ENCODE data around the gene FIBP. TPM values are rescaled to one million over a fixed set of nuclear protein-coding genes. Genes with fewer than 3 reads are reported as not detected.

The FIBP gene
- total and polyA plus RNA-seq, 3 donors from 2014 or later: 131 to 149 (median 144) TPM

DNA sequence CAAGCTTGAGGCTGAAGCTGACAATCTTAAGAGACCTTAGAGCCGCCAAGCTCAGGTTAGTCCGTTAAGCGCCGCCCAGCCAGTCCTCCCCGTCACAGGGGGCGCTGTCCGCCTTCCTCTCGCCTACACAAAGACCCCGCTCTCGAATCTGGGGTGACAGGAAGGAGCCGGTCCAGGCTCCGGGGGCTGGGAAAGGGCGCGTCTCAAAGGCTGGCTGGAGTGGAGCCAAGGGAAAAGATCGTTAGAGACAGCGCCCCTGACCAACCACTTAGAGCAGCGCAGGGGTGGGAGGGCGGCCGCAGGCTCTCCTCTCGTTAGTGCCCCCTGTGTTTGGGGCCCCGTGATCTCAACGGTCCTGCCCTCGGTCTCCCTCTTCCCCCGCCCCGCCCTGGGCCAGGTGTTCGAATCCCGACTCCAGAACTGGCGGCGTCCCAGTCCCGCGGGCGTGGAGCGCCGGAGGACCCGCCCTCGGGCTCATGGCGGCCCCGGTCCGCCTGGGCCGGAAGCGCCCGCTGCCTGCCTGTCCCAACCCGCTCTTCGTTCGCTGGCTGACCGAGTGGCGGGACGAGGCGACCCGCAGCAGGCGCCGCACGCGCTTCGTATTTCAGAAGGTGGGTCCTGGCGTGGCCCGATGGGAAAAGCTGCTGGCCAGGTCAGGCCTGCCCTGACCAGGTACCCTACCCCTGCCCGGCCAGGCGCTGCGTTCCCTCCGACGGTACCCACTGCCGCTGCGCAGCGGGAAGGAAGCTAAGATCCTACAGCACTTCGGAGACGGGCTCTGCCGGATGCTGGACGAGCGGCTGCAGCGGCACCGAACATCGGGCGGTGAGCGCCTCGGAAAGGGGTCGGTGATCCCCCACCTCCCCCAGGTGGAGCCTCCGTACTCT lies 27.8 kb downstream of the FIBP start, which contains the start of gene MUS81:
MUS81 (plus strand) TSS at position 156 of the 887 bp plus-strand sequence; CDS start at position 477, 321 bp downstream.
- intact Hi-C loops (cut with DNase I; ENCODE audit: low total_unique reads): no loop called here
- H3K4me3 ChIP-seq: peak within 1 kb of the TSS; percentile 85 to 97
- H3K4me1 ChIP-seq: peaks cover 13% of the 10 kb centered on the region
- TF ChIP-seq POLR2A (IDR thresholded peaks at IDR 0.05): no peak
- TF ChIP-seq, protein P1, sequence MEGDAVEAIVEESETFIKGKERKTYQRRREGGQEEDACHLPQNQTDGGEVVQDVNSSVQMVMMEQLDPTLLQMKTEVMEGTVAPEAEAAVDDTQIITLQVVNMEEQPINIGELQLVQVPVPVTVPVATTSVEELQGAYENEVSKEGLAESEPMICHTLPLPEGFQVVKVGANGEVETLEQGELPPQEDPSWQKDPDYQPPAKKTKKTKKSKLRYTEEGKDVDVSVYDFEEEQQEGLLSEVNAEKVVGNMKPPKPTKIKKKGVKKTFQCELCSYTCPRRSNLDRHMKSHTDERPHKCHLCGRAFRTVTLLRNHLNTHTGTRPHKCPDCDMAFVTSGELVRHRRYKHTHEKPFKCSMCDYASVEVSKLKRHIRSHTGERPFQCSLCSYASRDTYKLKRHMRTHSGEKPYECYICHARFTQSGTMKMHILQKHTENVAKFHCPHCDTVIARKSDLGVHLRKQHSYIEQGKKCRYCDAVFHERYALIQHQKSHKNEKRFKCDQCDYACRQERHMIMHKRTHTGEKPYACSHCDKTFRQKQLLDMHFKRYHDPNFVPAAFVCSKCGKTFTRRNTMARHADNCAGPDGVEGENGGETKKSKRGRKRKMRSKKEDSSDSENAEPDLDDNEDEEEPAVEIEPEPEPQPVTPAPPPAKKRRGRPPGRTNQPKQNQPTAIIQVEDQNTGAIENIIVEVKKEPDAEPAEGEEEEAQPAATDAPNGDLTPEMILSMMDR (IDR thresholded peaks at IDR 0.05): peak; percentile 79 to 95 (median 94)
- DNase-seq: peak; percentile 98
- H3K9me3 ChIP-seq: no peaks in the 10 kb centered on the region
- H3K27me3 ChIP-seq: no peaks in the 10 kb centered on the region
- no peaks in the 10 kb centered on the region for H3K36me3 ChIP-seq (ENCODE audit: low read depth, missing control alignments)
- 0 to 3% methylated on average over 8 to 75 of the region's 78 CpGs for WGBS, 2 donors
- peak within 1 kb of the TSS; percentile 88 to 94 for H3K27ac ChIP-seq

DNA sequence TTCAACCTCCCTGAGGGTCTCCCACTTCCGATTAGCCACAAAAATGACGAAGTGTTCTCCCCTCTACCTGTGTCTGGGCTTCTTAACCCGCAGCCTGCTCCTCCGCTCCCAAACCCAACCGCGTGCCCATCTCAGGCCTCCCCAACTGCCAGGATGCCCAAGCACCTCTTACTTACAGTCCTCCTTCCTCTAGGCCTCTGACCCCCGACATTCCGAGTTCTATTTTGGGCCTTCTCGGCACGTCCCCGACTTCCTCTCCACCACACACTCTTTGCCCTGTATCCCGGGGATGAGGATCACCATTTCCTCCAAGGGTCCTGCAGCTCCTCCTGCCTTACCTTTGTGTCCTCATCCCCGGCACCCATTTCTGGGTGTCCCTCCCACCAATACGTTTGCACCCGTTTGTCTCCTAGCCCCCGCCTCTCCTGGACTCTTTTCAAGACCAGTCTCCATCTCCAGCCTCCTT lies 28.4 kb downstream of the FIBP start:
- Histone ChIP-seq H3K4me1 (peaks cover 13% of the 10 kb centered on the region), H3K4me3 (peak overlapping the region; percentile 85 to 97), H3K36me3 (ENCODE audit: low read depth, missing control alignments) (no peaks in the 10 kb centered on the region), H3K27ac (peak overlapping the region; percentile 88 to 94), H3K27me3 (no peaks in the 10 kb centered on the region), H3K9me3 (no peaks in the 10 kb centered on the region)
- intact Hi-C loops (cut with DNase I; ENCODE audit: low total_unique reads): no loop called here
- peak; percentile 51 for DNase-seq
- TF ChIP-seq POLR2A (IDR thresholded peaks at IDR 0.05): no peak
- TF ChIP-seq, protein P1 (IDR thresholded peaks at IDR 0.05): no peak
- 0 to 1% methylated on average over 16 of the region's 16 CpGs for WGBS, 2 donors

DNA sequence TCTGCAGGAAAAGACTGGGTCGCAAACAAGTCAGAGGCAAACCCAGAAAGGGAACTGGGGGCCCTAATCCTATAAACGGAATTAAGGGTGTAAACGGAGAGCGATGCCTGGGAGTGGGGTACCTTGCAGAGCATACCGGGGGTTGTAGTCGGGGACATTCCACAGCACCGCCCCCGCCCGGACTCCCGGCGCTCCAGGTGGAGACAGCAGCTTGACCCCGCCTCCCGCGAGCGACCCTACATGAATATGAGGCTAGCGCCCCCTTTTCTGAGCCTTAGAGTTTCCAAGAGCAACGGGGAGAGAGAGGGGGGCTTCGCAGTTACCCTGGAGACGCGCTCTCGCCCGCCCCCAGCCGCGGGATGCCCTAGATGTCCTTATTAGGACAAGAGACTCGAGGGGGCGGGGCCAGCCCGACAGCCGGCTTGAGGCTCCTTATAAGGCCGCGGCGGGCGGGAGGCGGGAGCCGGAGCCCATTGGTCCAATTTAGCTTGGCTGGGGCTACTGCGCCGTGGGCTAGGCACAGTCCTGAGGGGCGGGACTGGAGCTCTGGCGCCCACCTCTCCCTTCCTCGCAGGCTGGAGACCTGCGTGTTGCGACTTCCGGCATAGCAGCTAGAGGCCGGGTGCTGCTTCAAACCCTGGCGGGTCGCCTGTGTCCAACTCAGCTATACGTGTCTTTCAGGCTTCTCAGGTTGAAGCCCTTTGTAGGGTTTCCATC lies 29.0 kb downstream of the FIBP start:
- no peaks in the 10 kb centered on the region for H3K36me3 ChIP-seq (ENCODE audit: low read depth, missing control alignments)
- DNase-seq: peak; percentile 100
- TF ChIP-seq, protein P1 (IDR thresholded peaks at IDR 0.05): peak in 2 of 3 experiments; percentile 1 to 18
- peak; percentile 82 for TF ChIP-seq POLR2A (IDR thresholded peaks at IDR 0.05)

DNA sequence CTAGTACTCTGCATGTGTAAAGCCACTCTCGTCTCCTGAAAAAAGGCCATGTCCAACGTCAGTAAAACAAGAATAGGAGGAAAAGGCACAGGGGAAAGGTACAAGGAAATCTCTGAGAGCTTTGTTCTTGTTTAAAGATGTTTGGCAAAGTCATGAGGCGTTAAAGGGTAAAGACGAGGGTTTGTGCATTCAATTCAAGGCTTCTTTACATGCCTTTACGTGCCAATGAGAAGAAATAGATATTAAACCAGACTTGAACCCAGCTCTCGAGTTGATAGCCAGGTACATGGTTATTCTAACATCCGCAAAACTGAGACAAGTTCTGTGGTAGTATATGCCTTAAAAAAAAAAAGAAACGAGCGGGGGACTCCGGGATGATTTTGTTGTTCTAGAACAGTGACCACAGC lies 29.6 kb downstream of the FIBP start:
- Histone ChIP-seq H3K27ac (peak overlapping the region; percentile 88 to 94), H3K36me3 (ENCODE audit: low read depth, missing control alignments) (no peaks in the 10 kb centered on the region), H3K9me3 (no peaks in the 10 kb centered on the region), H3K4me1 (peaks cover 13% of the 10 kb centered on the region), H3K4me3 (peak overlapping the region; percentile 85 to 97), H3K27me3 (no peaks in the 10 kb centered on the region)
- DNase-seq: no peak
- TF ChIP-seq, protein P1 (IDR thresholded peaks at IDR 0.05): no peak
- TF ChIP-seq POLR2A (IDR thresholded peaks at IDR 0.05): no peak
- 0 to 1% methylated on average over 10 of the region's 10 CpGs for WGBS, 2 donors
- intact Hi-C loops (cut with DNase I; ENCODE audit: low total_unique reads): no loop called here

More for the DNA sequence above, 29.0 kb downstream of the FIBP start:
- peak overlapping the region; percentile 85 to 97 for H3K4me3 ChIP-seq
- 1% methylated on average over 25 to 46 of the region's 46 CpGs for WGBS, 2 donors
- H3K9me3 ChIP-seq: no peaks in the 10 kb centered on the region
- intact Hi-C loops (cut with DNase I; ENCODE audit: low total_unique reads): no loop called here
- H3K27ac ChIP-seq: peak overlapping the region; percentile 88 to 94
- H3K27me3 ChIP-seq: no peaks in the 10 kb centered on the region
- peaks cover 13% of the 10 kb centered on the region for H3K4me1 ChIP-seq
